Natural killer cell (primary cell): Measurements from ENCODE around the gene CALN1. TPM values are rescaled to one million over a fixed set of nuclear protein-coding genes. Genes with fewer than 3 reads are reported as not detected.

ENCODE experiments used
- ATAC-seq, 3 donors: fragments of 150-1000 bp in 2 of 3; fragments of 200-7000 bp in 1 of 3; cut with Tn5 transposase; 1 replicate in 1 of 3; 2 replicates in 2 of 3; pipeline ENCODE4 v1.10.0; 2021; ENCODE audit warnings: mild to moderate bottlenecking in 2 of 3, moderate library complexity in 2 of 3
- DNase-seq, 2 donors: peaks; one replicate each; pipeline versions ENCODE4 v3.0.0 to v3.0.0-alpha.2; 2013 to 2021; ENCODE audit warnings: mixed read lengths in 1 of 2
- H3K27ac ChIP-seq: one replicate; pipeline ENCODE4 v1.5.1; 2013; ENCODE audit warnings: mild to moderate bottlenecking, low read length
- H3K27me3 ChIP-seq: one replicate; pipeline ENCODE4 v1.6.1; 2013; ENCODE audit warnings: low read length; ENCODE audit not compliant: control insufficient read depth, insufficient read depth
- H3K36me3 ChIP-seq: one replicate; pipeline ENCODE4 v1.6.1; 2013; ENCODE audit warnings: low read length; ENCODE audit not compliant: control insufficient read depth, insufficient read depth
- H3K4me1 ChIP-seq: one replicate; pipeline ENCODE4 v1.6.1; 2013; ENCODE audit warnings: low read length; ENCODE audit not compliant: control insufficient read depth, insufficient read depth
- H3K4me3 ChIP-seq: one replicate; pipeline ENCODE4 v1.5.1; 2013; ENCODE audit warnings: low read length
- H3K9me3 ChIP-seq: one replicate; pipeline ENCODE4 v1.6.1; 2013; ENCODE audit warnings: low read length; ENCODE audit not compliant: control insufficient read depth, insufficient read depth
- H3K27ac Mint-ChIP-seq, 2 donors: one replicate each; pipeline ENCODE4 v1.8.0; 2022; ENCODE audit warnings: mild to moderate bottlenecking in 2 of 2, mixed read lengths in 2 of 2, moderate library complexity in 1 of 2
- H3K27me3 Mint-ChIP-seq, 2 donors: one replicate each; pipeline ENCODE4 v1.8.0; 2022; ENCODE audit warnings: low read depth in 2 of 2, mixed read lengths in 2 of 2
- H3K36me3 Mint-ChIP-seq: one replicate; pipeline ENCODE4 v1.8.0; 2022; ENCODE audit warnings: mixed read lengths
- H3K4me1 Mint-ChIP-seq, 2 donors: one replicate each; pipeline ENCODE4 v1.8.0; 2022; ENCODE audit warnings: mixed read lengths in 2 of 2
- H3K4me3 Mint-ChIP-seq: one replicate; pipeline ENCODE4 v1.8.0; 2022; ENCODE audit warnings: mild to moderate bottlenecking, moderate library complexity, mixed read lengths
- H3K9me3 Mint-ChIP-seq, 2 donors: one replicate each; pipeline ENCODE4 v1.8.0; 2022; ENCODE audit warnings: mixed read lengths in 2 of 2
- WGBS: methylation state at CpG from one replicate; pipeline ENCODE4 v1.1.7; 2013; ENCODE audit warnings: missing lambda C conversion rate; ENCODE audit not compliant: insufficient coverage; 5-methylcytosine and 5-hydroxymethylcytosine counted together
- intact Hi-C: fragments of 100-400 bp; cut with micrococcal nuclease; formaldehyde crosslinking; loops from one replicate; pipeline ENCODE4 v1.14.2; 2022
- total RNA-seq, 4 donors: library from RNA; stranded (reverse); fragments of 120-200 nt in 1 of 4; gene quantifications; one replicate each; pipeline versions ENCODE4 v1.2.3 to v1.2.4, GENCODE V29; 2013 to 2022
- TF ChIP-seq, protein P1 (sequence below): fragments of 200-600 bp; IDR thresholded peaks from one replicate; pipeline ENCODE4 v1.8.0; 2022; ENCODE audit warnings: antibody characterized with exemption

Gene CALN1
- total RNA-seq, 3 donors from 2014 or later (not counting 1 experiment from before 2014, with no cell fraction given): 0.18 TPM; not detected in 2

- Mint-ChIP-seq H3K27ac (no peak overlapping the region), H3K27me3 (no peaks in the 10 kb centered on the region), H3K9me3 (no peaks in the 10 kb centered on the region), H3K36me3 (no peaks in the 10 kb centered on the region), H3K4me1 (no peaks in the 10 kb centered on the region), H3K4me3 (no peak overlapping the region)
- no peak for DNase-seq
- intact Hi-C loops: no loop called here
- no peak overlapping the region for H3K27ac ChIP-seq
- no peak overlapping the region for H3K4me3 ChIP-seq
- no peaks in the 10 kb centered on the region for H3K4me1 ChIP-seq
- TF ChIP-seq, protein P1, sequence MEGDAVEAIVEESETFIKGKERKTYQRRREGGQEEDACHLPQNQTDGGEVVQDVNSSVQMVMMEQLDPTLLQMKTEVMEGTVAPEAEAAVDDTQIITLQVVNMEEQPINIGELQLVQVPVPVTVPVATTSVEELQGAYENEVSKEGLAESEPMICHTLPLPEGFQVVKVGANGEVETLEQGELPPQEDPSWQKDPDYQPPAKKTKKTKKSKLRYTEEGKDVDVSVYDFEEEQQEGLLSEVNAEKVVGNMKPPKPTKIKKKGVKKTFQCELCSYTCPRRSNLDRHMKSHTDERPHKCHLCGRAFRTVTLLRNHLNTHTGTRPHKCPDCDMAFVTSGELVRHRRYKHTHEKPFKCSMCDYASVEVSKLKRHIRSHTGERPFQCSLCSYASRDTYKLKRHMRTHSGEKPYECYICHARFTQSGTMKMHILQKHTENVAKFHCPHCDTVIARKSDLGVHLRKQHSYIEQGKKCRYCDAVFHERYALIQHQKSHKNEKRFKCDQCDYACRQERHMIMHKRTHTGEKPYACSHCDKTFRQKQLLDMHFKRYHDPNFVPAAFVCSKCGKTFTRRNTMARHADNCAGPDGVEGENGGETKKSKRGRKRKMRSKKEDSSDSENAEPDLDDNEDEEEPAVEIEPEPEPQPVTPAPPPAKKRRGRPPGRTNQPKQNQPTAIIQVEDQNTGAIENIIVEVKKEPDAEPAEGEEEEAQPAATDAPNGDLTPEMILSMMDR: no peak
- 95% methylated on average over 6 of the region's 6 CpGs for WGBS
- ATAC-seq: no peak
- no peaks in the 10 kb centered on the region for H3K9me3 ChIP-seq
- no peaks in the 10 kb centered on the region for H3K27me3 ChIP-seq
- no peaks in the 10 kb centered on the region for H3K36me3 ChIP-seq
These were observed 408.9 kb downstream of the CALN1 start for GRCh38 chr7:72003236-72003635.

GRCh38 chr7:71996141-71996540 lies 416.0 kb downstream of the CALN1 start:
- Mint-ChIP-seq H3K27me3 (no peaks in the 10 kb centered on the region), H3K27ac (no peak overlapping the region), H3K4me3 (no peak overlapping the region), H3K9me3 (peaks cover 0 to 3% of the 10 kb centered on the region in 2 donors), H3K36me3 (no peaks in the 10 kb centered on the region), H3K4me1 (no peaks in the 10 kb centered on the region)
- no peak for DNase-seq
- WGBS: 90% methylated on average over 2 of the region's 2 CpGs
- Histone ChIP-seq H3K27me3 (no peaks in the 10 kb centered on the region), H3K9me3 (no peaks in the 10 kb centered on the region), H3K27ac (no peak overlapping the region), H3K4me3 (no peak overlapping the region), H3K4me1 (no peaks in the 10 kb centered on the region), H3K36me3 (no peaks in the 10 kb centered on the region)
- ATAC-seq: no peak
- intact Hi-C loops: no loop called here
- TF ChIP-seq, protein P1: no peak

- no peaks in the 10 kb centered on the region for H3K9me3 ChIP-seq
- TF ChIP-seq, protein P1: no peak
- H3K4me1 Mint-ChIP-seq: no peaks in the 10 kb centered on the region
- no peaks in the 10 kb centered on the region for H3K36me3 Mint-ChIP-seq
- no peak overlapping the region for H3K4me3 ChIP-seq
- H3K27ac ChIP-seq: no peak overlapping the region
- H3K4me3 Mint-ChIP-seq: no peak overlapping the region
- no peak for ATAC-seq
- intact Hi-C loops: no loop called here
- no peaks in the 10 kb centered on the region for H3K36me3 ChIP-seq
- H3K4me1 ChIP-seq: no peaks in the 10 kb centered on the region
- DNase-seq: no peak
- 56% methylated on average over 7 of the region's 7 CpGs for WGBS
- no peaks in the 10 kb centered on the region for H3K27me3 ChIP-seq
- peaks cover 0 to 3% of the 10 kb centered on the region in 2 donors for H3K9me3 Mint-ChIP-seq
- no peak overlapping the region for H3K27ac Mint-ChIP-seq
- H3K27me3 Mint-ChIP-seq: no peaks in the 10 kb centered on the region
These were observed 417.0 kb downstream of the CALN1 start for GRCh38 chr7:71995111-71995510.

DNA sequence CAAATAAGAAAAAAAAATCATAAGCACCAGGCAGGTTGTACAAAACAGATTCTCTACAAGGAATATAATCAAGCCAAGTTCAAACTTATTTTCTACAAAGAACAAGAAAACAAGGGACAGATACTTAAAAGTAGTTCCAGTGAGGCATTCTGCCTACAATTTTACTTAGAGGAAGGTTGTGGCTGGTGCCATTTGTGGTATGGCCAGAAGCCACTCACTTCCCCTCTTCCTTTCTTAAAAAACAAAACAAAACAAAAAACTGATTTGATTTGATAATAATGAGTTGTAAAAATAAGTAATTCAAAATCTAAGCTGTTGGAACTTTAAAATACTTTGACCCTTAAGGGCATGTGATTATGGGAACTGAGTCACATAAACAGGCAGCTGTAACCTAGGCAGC lies 420.6 kb downstream of the CALN1 start:
- Mint-ChIP-seq H3K9me3 (peaks cover 5% of the 10 kb centered on the region in 2 donors), H3K27me3 (peaks cover 3 to 7% of the 10 kb centered on the region in 2 donors), H3K4me3 (no peak overlapping the region), H3K4me1 (no peaks in the 10 kb centered on the region), H3K27ac (no peak overlapping the region), H3K36me3 (no peaks in the 10 kb centered on the region)
- Histone ChIP-seq H3K27me3 (no peaks in the 10 kb centered on the region), H3K4me3 (no peak overlapping the region), H3K27ac (no peak overlapping the region), H3K36me3 (no peaks in the 10 kb centered on the region), H3K4me1 (no peaks in the 10 kb centered on the region), H3K9me3 (no peaks in the 10 kb centered on the region)
- TF ChIP-seq, protein P1: no peak
- no peak for ATAC-seq
- intact Hi-C loops: no loop called here
- no peak for DNase-seq
